ENCODE results near the gene TMEM245. TPM values are rescaled to one million over a fixed set of nuclear protein-coding genes. Genes with fewer than 3 reads are reported as not detected.

The TMEM245 gene
- polyA plus RNA-seq, 3 donors: 6.9 to 11.3 (median 9.7) TPM

- Mint-ChIP-seq H3K27ac (no peak overlapping the region), H3K36me3 (peaks cover 41 to 53% of the 10 kb centered on the region in 2 donors), H3K27me3 (ENCODE audit: low read depth in 3 of 3) (no peaks in the 10 kb centered on the region), H3K9me3 (peaks cover 4 to 10% (median 7%) of the 10 kb centered on the region in 7 donors), H3K4me1 (peaks cover 21% of the 10 kb centered on the region), H3K4me3 (no peak overlapping the region)
- no peaks in the 10 kb centered on the region for H3K27me3 ChIP-seq (ENCODE audit: control insufficient read depth in 2 of 2, insufficient read depth in 2 of 2, low read length in 2 of 2)
- H3K79me2 ChIP-seq (ENCODE audit: insufficient read depth, low read length): peaks cover 88% of the 10 kb centered on the region
- 100% methylated on average over 2 of the region's 3 CpGs for WGBS (ENCODE audit: insufficient coverage)
- no peak overlapping the region for H3K4me3 ChIP-seq (replicated peaks in 1 of 3; ENCODE audit: low read depth in 2 of 3, low read length in 3 of 3)
- peaks cover 19 to 55% of the 10 kb centered on the region in 2 donors for H3K36me3 ChIP-seq (replicated peaks in 1 of 2; ENCODE audit: control insufficient read depth in 1 of 2, insufficient read depth in 2 of 2, low read length in 2 of 2)
- H3K4me1 ChIP-seq (ENCODE audit: control insufficient read depth in 1 of 2, insufficient read depth in 2 of 2, low read length in 2 of 2): peaks cover 0 to 3% of the 10 kb centered on the region in 2 donors
- peaks cover 3 to 10% of the 10 kb centered on the region in 2 donors for H3K9me3 ChIP-seq (replicated peaks in 1 of 2; ENCODE audit: control insufficient read depth in 1 of 2, insufficient read depth in 1 of 2, low read length in 2 of 2)
- no peak overlapping the region for H3K9ac ChIP-seq (ENCODE audit: insufficient read depth, low read length, poor library complexity, severe bottlenecking)
- no peak overlapping the region for H2AFZ ChIP-seq (ENCODE audit: insufficient read depth, low read depth, low read length, poor library complexity, severe bottlenecking)
- no peak for DNase-seq
- intact Hi-C loops (cut with micrococcal nuclease): no loop called here
- TF ChIP-seq, protein P1, sequence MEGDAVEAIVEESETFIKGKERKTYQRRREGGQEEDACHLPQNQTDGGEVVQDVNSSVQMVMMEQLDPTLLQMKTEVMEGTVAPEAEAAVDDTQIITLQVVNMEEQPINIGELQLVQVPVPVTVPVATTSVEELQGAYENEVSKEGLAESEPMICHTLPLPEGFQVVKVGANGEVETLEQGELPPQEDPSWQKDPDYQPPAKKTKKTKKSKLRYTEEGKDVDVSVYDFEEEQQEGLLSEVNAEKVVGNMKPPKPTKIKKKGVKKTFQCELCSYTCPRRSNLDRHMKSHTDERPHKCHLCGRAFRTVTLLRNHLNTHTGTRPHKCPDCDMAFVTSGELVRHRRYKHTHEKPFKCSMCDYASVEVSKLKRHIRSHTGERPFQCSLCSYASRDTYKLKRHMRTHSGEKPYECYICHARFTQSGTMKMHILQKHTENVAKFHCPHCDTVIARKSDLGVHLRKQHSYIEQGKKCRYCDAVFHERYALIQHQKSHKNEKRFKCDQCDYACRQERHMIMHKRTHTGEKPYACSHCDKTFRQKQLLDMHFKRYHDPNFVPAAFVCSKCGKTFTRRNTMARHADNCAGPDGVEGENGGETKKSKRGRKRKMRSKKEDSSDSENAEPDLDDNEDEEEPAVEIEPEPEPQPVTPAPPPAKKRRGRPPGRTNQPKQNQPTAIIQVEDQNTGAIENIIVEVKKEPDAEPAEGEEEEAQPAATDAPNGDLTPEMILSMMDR (IDR thresholded peaks at IDR 0.05): no peak
- peaks cover 50% of the 10 kb centered on the region for H4K20me1 ChIP-seq (ENCODE audit: insufficient read depth, low read length)
- no peak overlapping the region for H3K27ac ChIP-seq (ENCODE audit: low read depth in 1 of 2, low read length in 2 of 2)
- H3K4me2 ChIP-seq (replicated peaks; ENCODE audit: extremely low read depth, low read length, poor library complexity, severe bottlenecking): no peak overlapping the region
These were observed 19.1 kb downstream of the TMEM245 start for GRCh38 chr9:109100543-109101201.

DNA sequence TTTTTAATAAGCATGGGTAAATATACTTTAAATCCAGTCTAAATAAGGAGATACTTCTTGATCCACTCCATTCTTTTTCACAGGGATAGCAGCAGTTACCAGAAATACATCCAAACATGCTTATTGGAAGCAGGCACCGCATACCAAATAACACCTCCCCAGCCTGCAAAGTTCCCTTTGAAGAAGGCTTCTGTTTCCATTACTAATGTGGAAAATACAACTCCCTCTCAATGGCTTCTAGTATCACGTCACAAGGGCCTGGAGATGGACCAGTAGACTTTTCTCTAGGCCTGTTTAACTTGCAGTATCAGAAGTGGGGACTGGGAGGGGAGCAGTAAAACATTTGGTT lies 20.8 kb downstream of the TMEM245 start:
- no peak overlapping the region for H3K4me2 ChIP-seq (replicated peaks; ENCODE audit: extremely low read depth, low read length, poor library complexity, severe bottlenecking)
- peaks cover 87% of the 10 kb centered on the region for H3K79me2 ChIP-seq (ENCODE audit: insufficient read depth, low read length)
- H3K27me3 ChIP-seq (ENCODE audit: control insufficient read depth in 2 of 2, insufficient read depth in 2 of 2, low read length in 2 of 2): no peaks in the 10 kb centered on the region
- peaks cover 0 to 3% of the 10 kb centered on the region in 2 donors for H3K4me1 ChIP-seq (ENCODE audit: control insufficient read depth in 1 of 2, insufficient read depth in 2 of 2, low read length in 2 of 2)
- H3K27me3 Mint-ChIP-seq (ENCODE audit: low read depth in 3 of 3): no peaks in the 10 kb centered on the region
- peaks cover 4 to 10% (median 6%) of the 10 kb centered on the region in 7 donors for H3K9me3 Mint-ChIP-seq
- H3K27ac ChIP-seq (ENCODE audit: low read depth in 1 of 2, low read length in 2 of 2): no peak overlapping the region
- peaks cover 3 to 10% of the 10 kb centered on the region in 2 donors for H3K9me3 ChIP-seq (replicated peaks in 1 of 2; ENCODE audit: control insufficient read depth in 1 of 2, insufficient read depth in 1 of 2, low read length in 2 of 2)
- TF ChIP-seq, protein P1 (IDR thresholded peaks at IDR 0.05): no peak
- H3K36me3 Mint-ChIP-seq: peaks cover 43 to 51% of the 10 kb centered on the region in 2 donors
- H3K4me1 Mint-ChIP-seq: peaks cover 21% of the 10 kb centered on the region
- H4K20me1 ChIP-seq (ENCODE audit: insufficient read depth, low read length): peaks cover 58% of the 10 kb centered on the region
- no peak overlapping the region for H2AFZ ChIP-seq (ENCODE audit: insufficient read depth, low read depth, low read length, poor library complexity, severe bottlenecking)
- no peak for DNase-seq
- 86% methylated on average over 1 of the region's 2 CpGs for WGBS (ENCODE audit: insufficient coverage)
- H3K36me3 ChIP-seq (replicated peaks in 1 of 2; ENCODE audit: control insufficient read depth in 1 of 2, insufficient read depth in 2 of 2, low read length in 2 of 2): peaks cover 22 to 57% of the 10 kb centered on the region in 2 donors
- H3K4me3 ChIP-seq (replicated peaks in 1 of 3; ENCODE audit: low read depth in 2 of 3, low read length in 3 of 3): no peak overlapping the region
- H3K27ac Mint-ChIP-seq: peak overlapping the region in 2 of 7 donors; percentile 1 to 15
- no peak overlapping the region for H3K9ac ChIP-seq (ENCODE audit: insufficient read depth, low read length, poor library complexity, severe bottlenecking)
- H3K4me3 Mint-ChIP-seq: no peak overlapping the region
- intact Hi-C loops (cut with micrococcal nuclease): no loop called here

Measured in CD14-positive monocyte (primary cell).